ENCODE results near the gene USF1. TPM values are rescaled to one million over a fixed set of nuclear protein-coding genes. Genes with fewer than 3 reads are reported as not detected.

Gene USF1
- total and polyA plus RNA-seq, 4 donors: 67.5 to 95.1 (median 73.5) TPM

GRCh38 chr1:161038523-161039153 is 7.1 kb downstream of the USF1 start, which contains the start of gene TSTD1:
TSS of gene TSTD1 (minus strand) at chr1:161038964. CDS start at chr1:161038889, 75 bp downstream.
- TF ChIP-seq, protein P1, sequence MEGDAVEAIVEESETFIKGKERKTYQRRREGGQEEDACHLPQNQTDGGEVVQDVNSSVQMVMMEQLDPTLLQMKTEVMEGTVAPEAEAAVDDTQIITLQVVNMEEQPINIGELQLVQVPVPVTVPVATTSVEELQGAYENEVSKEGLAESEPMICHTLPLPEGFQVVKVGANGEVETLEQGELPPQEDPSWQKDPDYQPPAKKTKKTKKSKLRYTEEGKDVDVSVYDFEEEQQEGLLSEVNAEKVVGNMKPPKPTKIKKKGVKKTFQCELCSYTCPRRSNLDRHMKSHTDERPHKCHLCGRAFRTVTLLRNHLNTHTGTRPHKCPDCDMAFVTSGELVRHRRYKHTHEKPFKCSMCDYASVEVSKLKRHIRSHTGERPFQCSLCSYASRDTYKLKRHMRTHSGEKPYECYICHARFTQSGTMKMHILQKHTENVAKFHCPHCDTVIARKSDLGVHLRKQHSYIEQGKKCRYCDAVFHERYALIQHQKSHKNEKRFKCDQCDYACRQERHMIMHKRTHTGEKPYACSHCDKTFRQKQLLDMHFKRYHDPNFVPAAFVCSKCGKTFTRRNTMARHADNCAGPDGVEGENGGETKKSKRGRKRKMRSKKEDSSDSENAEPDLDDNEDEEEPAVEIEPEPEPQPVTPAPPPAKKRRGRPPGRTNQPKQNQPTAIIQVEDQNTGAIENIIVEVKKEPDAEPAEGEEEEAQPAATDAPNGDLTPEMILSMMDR (IDR thresholded peaks at IDR 0.05; ENCODE audit: control extremely low read depth, extremely low read depth): no peak
- peaks cover 29 to 40% (median 34%) of the 10 kb centered on the region in 4 donors for H3K36me3 ChIP-seq (ENCODE audit: control insufficient read depth in 4 of 4, insufficient read depth in 4 of 4, low read length in 4 of 4)
- no peaks in the 10 kb centered on the region for H3K27me3 ChIP-seq (ENCODE audit: control insufficient read depth in 3 of 3, insufficient read depth in 3 of 3, low read length in 2 of 3)
- H3K27ac ChIP-seq (ENCODE audit: low read depth in 1 of 2, low read length in 1 of 2): peak within 1 kb of the TSS in 1 of 2 donors; percentile 89
- ATAC-seq (ENCODE audit: insufficient read depth, low FRiP score): peak; percentile 86
- H3K4me1 ChIP-seq (ENCODE audit: control insufficient read depth in 5 of 5, insufficient read depth in 5 of 5, low read length in 5 of 5): peaks cover 0 to 8% (median 0%) of the 10 kb centered on the region in 5 donors
- peaks cover 0 to 10% (median 0%) of the 10 kb centered on the region in 4 donors for H3K9me3 ChIP-seq (ENCODE audit: control insufficient read depth in 4 of 4, insufficient read depth in 3 of 4, low read length in 3 of 4)
- peak within 1 kb of the TSS in 1 of 2 donors; percentile 37 for H3K9ac ChIP-seq (ENCODE audit: insufficient read depth in 1 of 2, low read length in 2 of 2)
- H3K4me3 ChIP-seq: peak within 1 kb of the TSS; percentile 61
- 21 to 34% methylated on average over 54 of the region's 54 CpGs for WGBS, 2 donors
- peak; percentile 44 to 75 (median 62) for DNase-seq

DNA sequence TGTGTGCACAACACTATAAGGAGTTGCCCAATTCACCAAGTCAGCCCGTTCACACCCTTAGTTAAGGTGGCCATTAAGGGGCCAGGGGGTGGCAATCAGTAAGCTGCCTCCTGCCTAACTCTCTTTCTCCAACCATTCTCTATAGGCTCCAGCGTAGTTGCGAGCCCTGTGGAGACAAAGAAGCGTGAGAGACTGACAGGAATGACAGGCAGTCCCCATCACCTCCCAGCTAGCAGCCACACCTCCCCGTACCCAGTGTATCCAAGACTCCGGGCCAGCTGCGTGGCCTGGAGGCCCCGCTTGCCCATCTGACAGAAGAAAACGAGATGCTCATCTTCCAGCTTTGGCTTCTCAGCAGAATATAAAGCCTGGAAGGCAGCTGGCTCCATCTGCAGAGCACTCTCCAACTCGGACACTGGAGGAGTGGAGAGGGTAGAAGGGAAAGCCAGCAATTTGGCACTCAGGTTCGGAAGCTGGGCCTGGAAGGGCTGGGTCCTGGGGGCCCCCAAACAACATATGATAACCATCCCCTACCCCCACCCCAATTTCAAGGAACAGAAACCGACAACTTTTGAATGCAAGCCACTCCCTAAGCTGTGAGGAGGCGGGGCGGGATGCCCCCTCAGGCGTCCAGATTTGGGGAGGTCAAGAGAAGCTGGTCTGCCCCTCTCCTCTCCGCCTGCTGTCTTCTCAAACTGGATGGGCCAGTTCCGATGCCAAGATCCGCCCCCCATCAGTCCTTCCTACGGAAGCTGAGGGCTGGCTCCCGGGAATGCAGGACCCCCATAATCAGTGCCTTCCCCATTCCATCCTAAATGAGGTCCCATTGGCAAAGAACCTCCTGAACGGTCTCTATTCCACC is 7.9 kb downstream of the USF1 start:
- TF ChIP-seq, protein P1 (IDR thresholded peaks at IDR 0.05; ENCODE audit: control extremely low read depth, extremely low read depth): no peak
- Histone ChIP-seq H3K27ac (ENCODE audit: low read depth in 1 of 2, low read length in 1 of 2) (peak overlapping the region in 1 of 2 donors; percentile 89), H3K27me3 (ENCODE audit: control insufficient read depth in 3 of 3, insufficient read depth in 3 of 3, low read length in 2 of 3) (no peaks in the 10 kb centered on the region), H3K4me1 (ENCODE audit: control insufficient read depth in 5 of 5, insufficient read depth in 5 of 5, low read length in 5 of 5) (peaks cover 0 to 8% (median 0%) of the 10 kb centered on the region in 5 donors), H3K36me3 (ENCODE audit: control insufficient read depth in 4 of 4, insufficient read depth in 4 of 4, low read length in 4 of 4) (peaks cover 26 to 40% (median 32%) of the 10 kb centered on the region in 4 donors), H3K9me3 (ENCODE audit: control insufficient read depth in 4 of 4, insufficient read depth in 3 of 4, low read length in 3 of 4) (peaks cover 0 to 10% (median 0%) of the 10 kb centered on the region in 4 donors), H3K9ac (ENCODE audit: insufficient read depth in 1 of 2, low read length in 2 of 2) (peak overlapping the region in 1 of 2 donors; percentile 37), H3K4me3 (peak overlapping the region; percentile 61)
- DNase-seq (peak in 2 of 3 donors; percentile 31 to 39), ATAC-seq (ENCODE audit: insufficient read depth, low FRiP score) (peak; percentile 34)
- WGBS, 2 donors: 60 to 64% methylated on average over 21 of the region's 21 CpGs

GRCh38 chr1:161033751-161034150 is 12.0 kb downstream of the USF1 start:
- DNase-seq (no peak), ATAC-seq (ENCODE audit: insufficient read depth, low FRiP score) (no peak)
- no peak overlapping the region for H3K27ac ChIP-seq (ENCODE audit: low read depth in 1 of 2, low read length in 1 of 2)
- peaks cover 0 to 3% (median under 1%) of the 10 kb centered on the region in 4 donors for H3K36me3 ChIP-seq (ENCODE audit: control insufficient read depth in 4 of 4, insufficient read depth in 4 of 4, low read length in 4 of 4)
- TF ChIP-seq, protein P1 (IDR thresholded peaks at IDR 0.05; ENCODE audit: control extremely low read depth, extremely low read depth): no peak
- H3K9ac ChIP-seq (ENCODE audit: insufficient read depth in 1 of 2, low read length in 2 of 2): no peak overlapping the region
- peaks cover 0 to 3% (median 0%) of the 10 kb centered on the region in 4 donors for H3K9me3 ChIP-seq (ENCODE audit: control insufficient read depth in 4 of 4, insufficient read depth in 3 of 4, low read length in 3 of 4)
- WGBS, 2 donors: 97% methylated on average over 3 of the region's 3 CpGs
- H3K27me3 ChIP-seq (ENCODE audit: control insufficient read depth in 3 of 3, insufficient read depth in 3 of 3, low read length in 2 of 3): no peaks in the 10 kb centered on the region
- H3K4me3 ChIP-seq: no peak overlapping the region
- H3K4me1 ChIP-seq (ENCODE audit: control insufficient read depth in 5 of 5, insufficient read depth in 5 of 5, low read length in 5 of 5): peaks cover 0 to 10% (median 0%) of the 10 kb centered on the region in 5 donors

Data from lung (tissue), 12 donors.